ENCODE measurements around the gene FBXO42.

FBXO42 gene

GRCh38 chr1:16207318-16208269 is 144.7 kb downstream of the FBXO42 start:
- TF ChIP-seq GATA2 (IDR thresholded peaks at IDR 0.05; ENCODE audit: low read depth, low read length) (no peak), GATA3 (IDR thresholded peaks at IDR 0.05; ENCODE audit: low read depth, low read length) (no peak)

GRCh38 chr1:16206547-16207317 is 145.5 kb downstream of the FBXO42 start:
- no peak for TF ChIP-seq GATA3 (IDR thresholded peaks at IDR 0.05; ENCODE audit: low read depth, low read length)

GRCh38 chr1:16205891-16206546 is 146.3 kb downstream of the FBXO42 start:
- TF ChIP-seq GATA3 (IDR thresholded peaks at IDR 0.05; ENCODE audit: low read depth, low read length), result no peak
- no peak for TF ChIP-seq GATA2 (IDR thresholded peaks at IDR 0.05; ENCODE audit: low read depth, low read length)

- TF ChIP-seq GATA3 (IDR thresholded peaks at IDR 0.05; ENCODE audit: low read depth, low read length), result no peak
- no peak for TF ChIP-seq GATA2 (IDR thresholded peaks at IDR 0.05; ENCODE audit: low read depth, low read length)
Measured at GRCh38 chr1:16205334-16205671, 147.0 kb downstream of the FBXO42 start.

DNA sequence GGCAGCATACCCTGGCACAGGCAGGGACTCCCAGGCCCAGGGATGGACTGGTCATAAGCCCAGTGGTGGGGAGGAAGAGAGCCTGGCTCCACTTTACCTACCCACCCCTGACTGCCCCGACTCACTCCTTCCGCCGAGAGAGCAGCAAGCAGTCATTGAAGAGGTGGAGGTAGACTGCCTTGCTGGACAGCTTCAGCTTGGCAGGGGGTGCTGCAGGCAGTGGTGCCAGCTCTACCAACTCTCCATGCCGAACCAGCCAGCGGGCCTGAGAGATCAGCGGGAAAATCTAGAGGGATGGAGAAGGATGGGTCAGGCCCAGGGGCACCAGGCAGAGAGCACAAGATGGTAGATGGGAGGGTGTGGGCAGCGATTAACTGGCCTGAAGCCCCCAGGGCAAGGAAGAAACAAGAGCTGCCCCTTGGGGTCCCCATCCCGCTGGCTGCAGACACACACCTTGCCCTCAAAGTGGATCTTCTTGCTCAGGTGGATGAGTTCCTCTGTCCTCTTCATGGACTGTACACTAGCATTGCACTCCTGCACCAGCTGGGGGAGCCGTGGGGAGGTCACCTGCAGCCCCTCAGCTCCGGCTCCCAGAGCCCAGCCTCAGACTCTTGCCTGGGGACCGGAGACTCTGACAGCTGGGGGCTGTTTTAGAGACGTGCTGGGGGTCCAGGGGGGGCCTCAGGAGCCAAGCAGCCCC is 147.5 kb downstream of the FBXO42 start:
- TF ChIP-seq GATA2 (IDR thresholded peaks at IDR 0.05; ENCODE audit: low read depth, low read length) (no peak), GATA3 (IDR thresholded peaks at IDR 0.05; ENCODE audit: low read depth, low read length) (no peak)

- no peak for TF ChIP-seq GATA2 (IDR thresholded peaks at IDR 0.05; ENCODE audit: low read depth, low read length)
- TF ChIP-seq GATA3 (IDR thresholded peaks at IDR 0.05; ENCODE audit: low read depth, low read length), result no peak
Measured at GRCh38 chr1:16204216-16204615, 148.1 kb downstream of the FBXO42 start.

GRCh38 chr1:16203550-16203949 is 148.7 kb downstream of the FBXO42 start:
- TF ChIP-seq GATA3 (IDR thresholded peaks at IDR 0.05; ENCODE audit: low read depth, low read length), result no peak
- no peak for TF ChIP-seq GATA2 (IDR thresholded peaks at IDR 0.05; ENCODE audit: low read depth, low read length)

DNA sequence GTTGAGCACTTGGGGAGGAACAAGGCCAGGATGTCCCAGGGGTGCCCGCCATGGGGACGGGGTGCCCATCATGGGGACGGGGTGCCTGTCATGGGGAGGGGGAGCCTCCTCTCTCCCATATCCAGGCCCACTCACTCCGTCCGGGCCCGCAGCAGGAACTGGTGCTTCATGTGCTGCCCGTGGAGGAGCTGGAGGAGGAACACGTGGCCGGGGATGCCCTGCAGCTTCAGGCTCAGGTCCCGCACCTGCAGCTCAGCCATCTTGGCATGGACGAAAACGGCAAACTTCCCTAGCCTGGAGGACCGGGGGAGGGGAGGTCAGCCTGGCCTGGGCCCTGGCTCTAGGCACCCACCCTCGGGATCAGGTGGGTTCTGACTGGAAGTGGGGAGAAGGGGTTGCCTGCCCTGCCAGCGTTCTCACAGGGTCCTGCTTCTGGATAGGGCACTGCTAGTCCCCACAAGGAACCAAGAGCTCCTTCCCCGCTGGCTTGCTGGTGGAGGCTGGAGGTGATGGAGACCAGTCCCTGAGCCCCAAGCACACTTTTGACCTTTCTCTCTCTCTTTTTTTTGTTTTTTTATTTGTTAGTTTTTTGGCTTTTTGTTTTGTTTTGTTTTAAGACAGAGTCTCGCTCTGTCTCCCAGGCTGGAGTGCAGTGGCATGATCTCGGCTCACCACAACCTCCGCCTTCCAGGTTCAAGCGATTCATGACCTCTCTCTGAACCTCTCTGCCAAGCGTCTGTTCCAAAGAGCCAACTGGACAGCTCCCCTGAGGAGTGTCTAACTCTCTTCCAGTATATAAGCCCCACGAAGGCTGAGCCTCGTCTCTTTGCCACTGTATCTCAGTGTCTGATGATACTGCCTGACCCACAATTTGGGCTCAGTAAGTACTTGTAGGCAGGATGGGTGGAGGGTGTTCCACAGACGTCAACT is 149.7 kb downstream of the FBXO42 start:
- no peak for TF ChIP-seq GATA2 (IDR thresholded peaks at IDR 0.05; ENCODE audit: low read depth, low read length)
- no peak for TF ChIP-seq GATA3 (IDR thresholded peaks at IDR 0.05; ENCODE audit: low read depth, low read length)

- TF ChIP-seq GATA2 (IDR thresholded peaks at IDR 0.05; ENCODE audit: low read depth, low read length) (no peak), GATA3 (IDR thresholded peaks at IDR 0.05; ENCODE audit: low read depth, low read length) (no peak)
Measured at GRCh38 chr1:16199700-16200099, 152.6 kb downstream of the FBXO42 start.

DNA sequence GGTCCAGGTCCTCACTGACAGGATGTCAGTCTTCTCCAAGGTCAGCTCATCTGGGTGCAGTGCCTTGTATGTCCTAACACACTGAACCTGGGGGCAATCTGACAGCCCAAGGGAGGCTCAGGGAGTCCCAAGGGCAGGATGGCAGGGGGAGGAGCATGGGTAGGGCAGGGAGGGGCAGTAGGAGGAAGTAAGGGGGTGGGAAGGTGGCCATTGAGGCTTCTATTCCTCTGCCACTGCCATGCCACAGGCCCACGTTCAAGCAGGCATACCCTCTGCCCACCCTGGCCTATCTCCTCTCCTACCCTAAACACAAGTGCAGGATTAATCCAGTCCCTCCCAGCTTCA is 153.2 kb downstream of the FBXO42 start:
- TF ChIP-seq GATA3 (IDR thresholded peaks at IDR 0.05; ENCODE audit: low read depth, low read length) (no peak), GATA2 (IDR thresholded peaks at IDR 0.05; ENCODE audit: low read depth, low read length) (no peak)

DNA sequence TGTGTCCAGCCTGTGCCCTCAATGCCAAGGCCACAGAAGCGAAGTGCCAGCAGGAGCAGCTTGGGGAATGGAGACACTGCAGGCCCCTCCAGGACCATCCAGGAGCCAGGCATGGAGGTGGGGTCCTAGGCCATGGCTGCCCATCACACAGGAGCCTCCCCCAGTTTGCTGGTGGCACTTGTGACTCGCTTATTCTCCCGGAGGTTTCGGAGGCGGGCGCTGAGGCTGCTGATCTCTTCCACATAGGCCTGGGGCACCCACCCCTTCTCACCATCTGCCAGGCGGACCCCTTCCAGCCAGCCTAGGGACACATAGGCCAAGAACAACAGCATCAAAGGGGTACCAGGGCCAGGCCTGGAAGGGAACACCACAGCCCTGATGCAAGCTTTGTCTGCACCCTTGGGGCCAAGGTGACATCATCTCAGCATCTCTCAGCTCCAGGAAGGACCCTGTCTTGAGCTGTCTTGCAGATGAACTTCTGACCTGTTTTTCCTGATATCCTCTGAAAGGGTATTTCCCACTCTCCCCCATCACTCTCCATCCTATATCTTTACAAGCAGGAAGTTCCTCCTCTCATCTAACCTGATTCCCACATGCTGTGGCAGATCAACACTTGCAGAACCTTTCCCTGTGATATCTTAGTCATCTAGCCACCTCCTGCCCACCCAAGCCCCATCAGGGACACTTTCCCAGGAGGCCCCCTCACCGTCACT is 153.7 kb downstream of the FBXO42 start:
- no peak for TF ChIP-seq GATA2 (IDR thresholded peaks at IDR 0.05; ENCODE audit: low read depth, low read length)
- no peak for TF ChIP-seq GATA3 (IDR thresholded peaks at IDR 0.05; ENCODE audit: low read depth, low read length)

DNA sequence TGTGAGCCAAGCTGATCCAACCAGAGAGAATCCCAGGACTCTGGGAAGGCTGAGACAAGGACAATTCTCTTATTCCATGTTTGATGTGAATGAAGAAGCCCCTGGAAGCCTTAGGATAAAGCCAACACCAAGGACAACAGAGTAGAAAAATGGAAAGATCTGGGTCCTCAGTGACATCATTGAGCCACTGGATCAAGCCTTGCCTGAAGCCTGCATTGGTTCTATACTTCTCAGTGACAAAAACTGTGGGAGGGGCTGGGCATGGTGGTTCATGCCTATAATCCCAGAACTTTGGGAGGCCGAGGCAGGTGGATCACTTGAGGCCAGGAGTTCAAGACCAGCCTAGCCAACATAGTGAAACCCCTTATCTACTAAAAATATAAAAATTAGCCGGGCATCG is 155.4 kb downstream of the FBXO42 start:
- TF ChIP-seq GATA3 (IDR thresholded peaks at IDR 0.05; ENCODE audit: low read depth, low read length) (no peak), GATA2 (IDR thresholded peaks at IDR 0.05; ENCODE audit: low read depth, low read length) (no peak)
